ENCODE measurements around the gene TMOD1.
"Not testable (repeated sequence)": the region's sequence is repeated elsewhere in the genome, so short reads cannot be mapped to it uniquely, and the experiment has no call there.

DNA sequence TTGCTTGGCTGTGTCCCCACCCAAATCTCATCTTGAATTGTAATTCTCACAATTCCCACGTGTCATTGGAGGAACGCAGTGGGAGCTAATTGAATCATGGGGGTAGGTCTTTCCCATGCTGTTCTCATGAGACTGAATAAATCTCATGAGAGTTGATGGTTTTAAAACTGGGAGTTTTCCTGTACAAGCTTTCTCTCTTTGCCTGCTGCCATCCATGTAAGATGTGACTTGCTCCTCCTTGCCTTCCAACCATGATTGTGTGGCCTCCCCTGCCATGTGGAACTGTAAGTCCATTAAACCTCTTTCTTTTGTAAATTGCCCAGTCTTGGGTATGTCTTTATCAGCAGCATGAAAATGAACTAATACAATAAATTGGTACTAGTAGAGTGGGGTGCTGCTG lies 118.6 kb downstream of the TMOD1 start:
- TF ChIP-seq, protein P1, sequence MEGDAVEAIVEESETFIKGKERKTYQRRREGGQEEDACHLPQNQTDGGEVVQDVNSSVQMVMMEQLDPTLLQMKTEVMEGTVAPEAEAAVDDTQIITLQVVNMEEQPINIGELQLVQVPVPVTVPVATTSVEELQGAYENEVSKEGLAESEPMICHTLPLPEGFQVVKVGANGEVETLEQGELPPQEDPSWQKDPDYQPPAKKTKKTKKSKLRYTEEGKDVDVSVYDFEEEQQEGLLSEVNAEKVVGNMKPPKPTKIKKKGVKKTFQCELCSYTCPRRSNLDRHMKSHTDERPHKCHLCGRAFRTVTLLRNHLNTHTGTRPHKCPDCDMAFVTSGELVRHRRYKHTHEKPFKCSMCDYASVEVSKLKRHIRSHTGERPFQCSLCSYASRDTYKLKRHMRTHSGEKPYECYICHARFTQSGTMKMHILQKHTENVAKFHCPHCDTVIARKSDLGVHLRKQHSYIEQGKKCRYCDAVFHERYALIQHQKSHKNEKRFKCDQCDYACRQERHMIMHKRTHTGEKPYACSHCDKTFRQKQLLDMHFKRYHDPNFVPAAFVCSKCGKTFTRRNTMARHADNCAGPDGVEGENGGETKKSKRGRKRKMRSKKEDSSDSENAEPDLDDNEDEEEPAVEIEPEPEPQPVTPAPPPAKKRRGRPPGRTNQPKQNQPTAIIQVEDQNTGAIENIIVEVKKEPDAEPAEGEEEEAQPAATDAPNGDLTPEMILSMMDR (IDR thresholded peaks at IDR 0.05; ENCODE audit: low read depth, low read length), result not testable (repeated sequence)
- not testable (repeated sequence) for TF ChIP-seq EZH2phosphoT487 (IDR thresholded peaks at IDR 0.05; ENCODE audit: low read depth)

Data from OCI-LY3 (cell line).